ENCODE data around the gene GCNT1.

GCNT1 gene

GRCh38 chr9:76444322-76444929 lies 14.6 kb upstream of the GCNT1 start:
- TF ChIP-seq CTCF (IDR thresholded peaks at IDR 0.05; ENCODE audit: low read depth, low read length, missing control alignments) = no peak
- no peak overlapping the region for H3K4me3 ChIP-seq (ENCODE audit: low read depth, low read length)
- DNase-seq (ENCODE audit: low read depth) = no peak

GRCh38 chr9:76445976-76446375 lies 13.0 kb upstream of the GCNT1 start:
- TF ChIP-seq CTCF (IDR thresholded peaks at IDR 0.05; ENCODE audit: low read depth, low read length, missing control alignments) = no peak
- no peak for DNase-seq (ENCODE audit: low read depth)
- no peak overlapping the region for H3K4me3 ChIP-seq (ENCODE audit: low read depth, low read length)

- H3K4me3 ChIP-seq (ENCODE audit: low read depth, low read length) = no peak overlapping the region
- no peak for TF ChIP-seq CTCF (IDR thresholded peaks at IDR 0.05; ENCODE audit: low read depth, low read length, missing control alignments)
- no peak for DNase-seq (ENCODE audit: low read depth)
Measured at GRCh38 chr9:76448501-76448900, 10.5 kb upstream of the GCNT1 start.

GRCh38 chr9:76451234-76451633 lies 7.7 kb upstream of the GCNT1 start:
- no peak for TF ChIP-seq CTCF (IDR thresholded peaks at IDR 0.05; ENCODE audit: low read depth, low read length, missing control alignments)
- no peak for DNase-seq (ENCODE audit: low read depth)
- H3K4me3 ChIP-seq (ENCODE audit: low read depth, low read length) = no peak overlapping the region

- no peak overlapping the region for H3K4me3 ChIP-seq (ENCODE audit: low read depth, low read length)
- DNase-seq (ENCODE audit: low read depth) = no peak
- TF ChIP-seq CTCF (IDR thresholded peaks at IDR 0.05; ENCODE audit: low read depth, low read length, missing control alignments) = no peak
Measured at GRCh38 chr9:76452839-76453238, 6.1 kb upstream of the GCNT1 start.

GRCh38 chr9:76453785-76454184 lies 5.2 kb upstream of the GCNT1 start:
- TF ChIP-seq CTCF (IDR thresholded peaks at IDR 0.05; ENCODE audit: low read depth, low read length, missing control alignments) = no peak
- no peak for DNase-seq (ENCODE audit: low read depth)
- no peak overlapping the region for H3K4me3 ChIP-seq (ENCODE audit: low read depth, low read length)

GRCh38 chr9:76454311-76454710 lies 4.7 kb upstream of the GCNT1 start:
- no peak overlapping the region for H3K4me3 ChIP-seq (ENCODE audit: low read depth, low read length)
- DNase-seq (ENCODE audit: low read depth) = no peak
- no peak for TF ChIP-seq CTCF (IDR thresholded peaks at IDR 0.05; ENCODE audit: low read depth, low read length, missing control alignments)

Measured in GM12864 (cell line).